ENCODE results near the gene OR2S2.

OR2S2 gene

DNA sequence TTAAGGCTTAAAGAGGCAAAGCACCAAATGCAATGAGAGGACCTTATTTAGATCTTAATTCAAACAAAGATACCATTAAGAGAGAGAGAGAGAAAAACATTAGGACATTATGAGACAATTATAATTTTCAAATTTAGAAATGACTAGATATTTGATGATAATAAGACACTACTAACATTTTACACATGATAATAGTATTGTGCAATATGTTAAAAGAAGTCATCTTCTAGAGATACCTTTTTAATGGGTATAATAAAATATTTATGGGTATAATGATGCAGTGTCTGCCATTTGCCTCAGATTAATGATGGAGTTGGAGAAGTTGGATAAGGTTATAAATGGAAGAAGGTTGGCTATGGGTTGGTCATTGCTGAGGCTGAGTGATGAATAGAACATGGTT is 27.4 kb downstream of the OR2S2 start:
- TF ChIP-seq, protein P1, sequence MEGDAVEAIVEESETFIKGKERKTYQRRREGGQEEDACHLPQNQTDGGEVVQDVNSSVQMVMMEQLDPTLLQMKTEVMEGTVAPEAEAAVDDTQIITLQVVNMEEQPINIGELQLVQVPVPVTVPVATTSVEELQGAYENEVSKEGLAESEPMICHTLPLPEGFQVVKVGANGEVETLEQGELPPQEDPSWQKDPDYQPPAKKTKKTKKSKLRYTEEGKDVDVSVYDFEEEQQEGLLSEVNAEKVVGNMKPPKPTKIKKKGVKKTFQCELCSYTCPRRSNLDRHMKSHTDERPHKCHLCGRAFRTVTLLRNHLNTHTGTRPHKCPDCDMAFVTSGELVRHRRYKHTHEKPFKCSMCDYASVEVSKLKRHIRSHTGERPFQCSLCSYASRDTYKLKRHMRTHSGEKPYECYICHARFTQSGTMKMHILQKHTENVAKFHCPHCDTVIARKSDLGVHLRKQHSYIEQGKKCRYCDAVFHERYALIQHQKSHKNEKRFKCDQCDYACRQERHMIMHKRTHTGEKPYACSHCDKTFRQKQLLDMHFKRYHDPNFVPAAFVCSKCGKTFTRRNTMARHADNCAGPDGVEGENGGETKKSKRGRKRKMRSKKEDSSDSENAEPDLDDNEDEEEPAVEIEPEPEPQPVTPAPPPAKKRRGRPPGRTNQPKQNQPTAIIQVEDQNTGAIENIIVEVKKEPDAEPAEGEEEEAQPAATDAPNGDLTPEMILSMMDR (IDR thresholded peaks at IDR 0.05): no peak
- Histone ChIP-seq H3K9me3 (no peaks in the 10 kb centered on the region), H3K36me3 (no peaks in the 10 kb centered on the region), H3K4me1 (peaks cover 0 to 22% (median 6%) of the 10 kb centered on the region in 4 donors), H3K4me3 (no peak overlapping the region), H3K27ac (no peak overlapping the region), H3K27me3 (no peaks in the 10 kb centered on the region)
- intact Hi-C loops (cut with DNase I; ENCODE audit: low total_unique reads): no loop called here
- no peak for DNase-seq

DNA sequence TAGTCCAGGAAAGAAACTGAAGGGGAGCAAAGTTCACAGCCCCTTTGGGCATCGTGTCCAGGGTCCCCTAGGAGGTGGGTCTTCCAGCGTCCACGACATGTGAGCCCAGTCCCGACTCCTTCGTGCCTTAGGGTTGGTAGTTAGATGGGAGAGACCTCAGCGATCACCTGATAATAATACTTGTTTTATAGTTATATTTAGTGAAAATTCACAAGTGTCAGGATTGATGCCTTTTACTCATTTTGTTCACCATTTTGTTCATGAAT is 28.6 kb downstream of the OR2S2 start:
- peaks cover 0 to 21% (median 6%) of the 10 kb centered on the region in 4 donors for H3K4me1 ChIP-seq
- TF ChIP-seq, protein P1 (IDR thresholded peaks at IDR 0.05): no peak

DNA sequence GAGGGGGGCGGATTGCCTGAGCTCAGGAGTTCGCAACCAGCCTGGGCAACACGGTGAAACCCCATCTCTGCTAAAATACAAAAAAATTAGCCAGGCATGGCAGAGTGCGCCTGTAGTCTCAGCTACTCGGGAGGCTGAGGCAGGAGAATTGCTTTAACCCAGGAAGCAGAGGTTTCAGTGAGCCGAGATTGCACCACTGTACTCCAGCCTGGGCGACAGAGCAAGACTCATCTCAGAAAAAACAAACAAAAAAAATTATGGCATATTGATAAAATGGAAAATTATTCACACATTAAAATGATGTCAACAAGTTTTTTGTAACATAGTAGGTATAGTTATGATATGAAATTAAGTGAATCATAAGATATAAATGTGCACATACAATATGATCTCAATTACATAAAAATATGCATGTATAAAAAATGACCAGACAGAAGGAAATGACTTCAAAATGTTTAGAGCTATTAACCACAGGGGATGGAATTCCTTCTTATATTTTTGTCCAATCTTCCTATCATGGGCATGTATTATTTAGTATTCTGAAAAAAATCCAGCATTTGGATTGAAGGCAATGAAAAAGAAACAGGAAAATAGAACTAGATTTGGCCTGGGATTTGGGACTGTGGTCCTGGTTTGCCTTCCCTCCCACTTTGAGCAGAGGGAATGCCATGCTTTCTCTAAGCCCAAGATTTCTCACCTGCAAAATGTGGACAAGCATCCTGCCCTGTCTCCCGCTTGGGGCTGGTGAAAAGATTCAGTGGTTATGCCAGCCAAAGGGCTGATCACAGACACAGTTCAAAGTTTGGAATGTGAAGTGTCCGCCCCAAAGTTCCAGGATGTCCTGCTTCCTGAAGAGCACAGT is 29.1 kb downstream of the OR2S2 start:
- intact Hi-C loops (cut with DNase I; ENCODE audit: low total_unique reads): no loop called here

More for the DNA sequence above, 28.6 kb downstream of the OR2S2 start:
- intact Hi-C loops (cut with DNase I; ENCODE audit: low total_unique reads): no loop called here
- no peaks in the 10 kb centered on the region for H3K36me3 ChIP-seq
- H3K9me3 ChIP-seq: no peaks in the 10 kb centered on the region
- DNase-seq: no peak
- H3K27ac ChIP-seq: no peak overlapping the region
- H3K27me3 ChIP-seq: no peaks in the 10 kb centered on the region
- no peak overlapping the region for H3K4me3 ChIP-seq

DNA sequence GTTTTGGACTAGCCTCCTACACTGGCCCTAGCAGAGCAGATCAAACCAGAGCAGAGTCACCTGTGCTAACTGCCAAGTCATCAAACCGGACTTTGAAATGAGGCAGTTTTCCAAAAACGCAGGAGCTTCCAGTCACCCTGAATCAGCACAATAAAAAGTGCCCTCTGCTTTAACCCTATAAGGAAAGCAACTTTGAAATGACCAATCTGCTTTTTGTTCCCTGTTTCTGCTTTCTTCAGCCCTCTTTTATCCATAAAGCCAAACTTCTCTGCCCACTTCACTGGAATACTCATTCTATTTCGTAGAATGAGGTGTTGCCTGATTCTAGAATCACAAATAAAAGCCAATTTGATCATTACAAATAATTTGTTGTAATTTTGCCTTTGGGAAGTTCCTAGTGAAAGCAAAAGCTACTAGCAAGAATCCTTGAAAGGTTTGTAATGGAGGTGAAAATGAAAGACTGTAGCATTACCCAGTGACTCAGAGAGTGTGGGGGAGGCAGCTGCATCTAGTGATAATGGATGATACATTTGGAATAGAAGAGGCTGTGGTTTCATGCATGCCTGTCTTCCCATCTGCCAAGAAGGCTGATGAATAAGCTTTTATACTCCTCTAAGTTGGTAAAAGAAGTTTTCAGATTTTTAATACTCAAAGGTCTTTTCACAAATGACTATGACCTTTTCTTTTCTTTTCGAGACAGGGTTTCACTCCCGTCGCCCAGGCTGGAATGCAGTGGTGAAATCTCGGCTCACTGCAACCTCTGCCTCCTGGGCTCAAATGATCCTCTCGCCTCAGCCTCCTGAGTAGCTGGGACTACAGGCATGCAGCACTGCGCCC is 33.8 kb downstream of the OR2S2 start:
- TF ChIP-seq, protein P1 (IDR thresholded peaks at IDR 0.05): no peak
- no peak for DNase-seq
- H3K27ac ChIP-seq: peak overlapping the region; percentile 58 to 78
- no peak overlapping the region for H3K4me3 ChIP-seq
- no peaks in the 10 kb centered on the region for H3K36me3 ChIP-seq
- no peaks in the 10 kb centered on the region for H3K27me3 ChIP-seq
- no peaks in the 10 kb centered on the region for H3K9me3 ChIP-seq
- intact Hi-C loops (cut with DNase I; ENCODE audit: low total_unique reads): no loop called here
- H3K4me1 ChIP-seq: peaks cover 0 to 39% (median 15%) of the 10 kb centered on the region in 4 donors

More for the DNA sequence above, 29.1 kb downstream of the OR2S2 start:
- DNase-seq: no peak
- H3K27me3 ChIP-seq: no peaks in the 10 kb centered on the region
- TF ChIP-seq, protein P1 (IDR thresholded peaks at IDR 0.05): no peak
- H3K27ac ChIP-seq: no peak overlapping the region
- H3K4me3 ChIP-seq: no peak overlapping the region
- peaks cover 0 to 21% (median 9%) of the 10 kb centered on the region in 4 donors for H3K4me1 ChIP-seq
- no peaks in the 10 kb centered on the region for H3K36me3 ChIP-seq
- no peaks in the 10 kb centered on the region for H3K9me3 ChIP-seq

DNA sequence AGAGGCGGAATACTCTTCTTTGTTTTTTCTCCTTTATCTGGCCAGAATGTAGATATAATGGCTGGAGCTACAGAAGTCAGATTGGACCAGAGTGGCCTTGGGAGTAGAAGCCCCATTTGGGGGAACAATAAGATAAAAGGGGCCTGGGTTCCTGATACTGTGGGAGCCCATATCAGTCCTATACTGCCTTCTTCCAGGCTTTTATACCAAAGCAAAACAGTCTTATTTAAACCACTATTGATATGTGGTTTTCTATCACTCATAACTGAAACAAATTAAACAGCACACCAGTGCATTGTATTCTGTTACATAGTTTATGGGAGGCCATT is 34.4 kb downstream of the OR2S2 start:
- Histone ChIP-seq H3K4me1 (peaks cover 0 to 41% (median 16%) of the 10 kb centered on the region in 4 donors), H3K27me3 (no peaks in the 10 kb centered on the region), H3K27ac (peak overlapping the region; percentile 58 to 78), H3K9me3 (no peaks in the 10 kb centered on the region), H3K36me3 (no peaks in the 10 kb centered on the region), H3K4me3 (no peak overlapping the region)
- DNase-seq: no peak
- intact Hi-C loops (cut with DNase I; ENCODE audit: low total_unique reads): no loop called here
- TF ChIP-seq, protein P1 (IDR thresholded peaks at IDR 0.05): no peak
